Activated gamma-delta T cell (primary cell): ENCODE measurements around the gene PARVB.
A peak's percentile ranks its signal among the peaks of the same experiment; 100 is the strongest.

ENCODE experiments used
- DNase-seq: peaks from one replicate; lab custom pipeline; 2025; lab: John Stamatoyannopoulos, UW

The PARVB gene

GRCh38 chr22:44161673-44162072 is 137.6 kb downstream of the PARVB start:
- DNase-seq = no peak

- DNase-seq = no peak
Measured at GRCh38 chr22:44162960-44163359, 138.9 kb downstream of the PARVB start.

GRCh38 chr22:44163536-44163935 is 139.4 kb downstream of the PARVB start:
- no peak for DNase-seq

GRCh38 chr22:44164031-44164430 is 139.9 kb downstream of the PARVB start:
- no peak for DNase-seq

- DNase-seq = no peak
Measured at GRCh38 chr22:44165286-44165874, 141.3 kb downstream of the PARVB start.

- DNase-seq = no peak
Measured at GRCh38 chr22:44166498-44167276, 142.6 kb downstream of the PARVB start.

- no peak for DNase-seq
Measured at GRCh38 chr22:44167501-44167900, 143.4 kb downstream of the PARVB start.

- DNase-seq = no peak
Measured at GRCh38 chr22:44168206-44168605, 144.1 kb downstream of the PARVB start.

GRCh38 chr22:44170470-44170869 is 146.4 kb downstream of the PARVB start:
- DNase-seq = no peak

GRCh38 chr22:44171561-44171960 is 147.5 kb downstream of the PARVB start:
- DNase-seq = no peak

GRCh38 chr22:44172370-44173108 is 148.4 kb downstream of the PARVB start:
- no peak for DNase-seq

- DNase-seq = no peak
Measured at GRCh38 chr22:44173154-44173553, 149.1 kb downstream of the PARVB start.

GRCh38 chr22:44175676-44176075 is 151.6 kb downstream of the PARVB start:
- DNase-seq = no peak

- no peak for DNase-seq
Measured at GRCh38 chr22:44179196-44179988, 155.3 kb downstream of the PARVB start.

- DNase-seq = no peak
Measured at GRCh38 chr22:44179989-44180705, 156.0 kb downstream of the PARVB start.

GRCh38 chr22:44180706-44181032 is 156.6 kb downstream of the PARVB start, which contains the start of gene PARVG:
PARVG (plus strand) TSS chr22:44180925; CDS start chr22:44183330, 2,405 bp downstream.
- no peak for DNase-seq

GRCh38 chr22:44181033-44181911 is 157.2 kb downstream of the PARVB start:
- DNase-seq = peak; percentile 57

GRCh38 chr22:44181912-44182587 is 157.9 kb downstream of the PARVB start:
- DNase-seq = no peak

- no peak for DNase-seq
Measured at GRCh38 chr22:44182588-44183286, 158.6 kb downstream of the PARVB start.
